Body of pancreas (tissue), 4 donors: ENCODE results near the gene AQP5. TPM values are rescaled to one million over a fixed set of nuclear protein-coding genes. Genes with fewer than 3 reads are reported as not detected.

Experiments
- ATAC-seq: fragments of 150-250 bp; one replicate; pipeline ENCODE4 v1.9.1; 2016
- DNase-seq, 4 donors: peaks; one replicate each; pipeline ENCODE4 v3.0.0-alpha.2; 2019
- H3K27ac ChIP-seq, 4 donors: fragments of 200-600 bp; sonication (generic); 1 replicate in 3 of 4; 2 replicates in 1 of 4; pipeline versions ENCODE4 v1.5.1 to v1.6.1; 2016 to 2019; ENCODE audit warnings: mild to moderate bottlenecking in 1 of 4, mixed read lengths in 1 of 4, moderate library complexity in 1 of 4
- H3K27me3 ChIP-seq, 2 donors: fragments of 200-600 bp; sonication (generic); one replicate each; pipeline ENCODE4 v1.6.0; 2016; ENCODE audit warnings: mild to moderate bottlenecking in 1 of 2
- H3K36me3 ChIP-seq, 2 donors: fragments of 200-600 bp; sonication (generic); replicated peaks in 1 of 2; 2 replicates each; pipeline ENCODE4 v1.5.1; 2016; ENCODE audit warnings: low read depth in 2 of 2; ENCODE audit not compliant: insufficient read depth in 1 of 2
- H3K4me1 ChIP-seq: fragments of 200-600 bp; sonication (generic); one replicate; pipeline ENCODE4 v1.6.0; 2016
- H3K4me3 ChIP-seq, 2 donors: fragments of 200-600 bp; sonication (generic); 1 replicate in 1 of 2; 2 replicates in 1 of 2; pipeline ENCODE4 v1.5.1; 2016 to 2019
- H3K9me3 ChIP-seq, 3 donors: fragments of 200-600 bp; sonication (generic); 1 replicate in 2 of 3; 2 replicates in 1 of 3; pipeline ENCODE4 v1.5.1; 2016
- CTCF ChIP-seq, 7 experiments: fragments of 450-650 bp in 4 of 7; fragments of 200-600 bp in 3 of 7; sonication (generic) in 3 of 7; IDR thresholded peaks; one replicate each; pipeline ENCODE4 v1.5.1; 2016 to 2019; ENCODE audit warnings: antibody characterized with exemption in 7 of 7
- POLR2A ChIP-seq, 3 donors: fragments of 450-650 bp; IDR thresholded peaks; one replicate each; pipeline ENCODE4 v1.6.1; 2016; ENCODE audit warnings: antibody characterized with exemption in 3 of 3, mild to moderate bottlenecking in 2 of 3
- WGBS, 2 donors: methylation state at CpG; one replicate each; pipeline ENCODE4 v1.1.5; 2017; 5-methylcytosine and 5-hydroxymethylcytosine counted together
- intact Hi-C: fragments of 100-400 bp; cut with DNase I; formaldehyde crosslinking; loops from one replicate; pipeline ENCODE4 v1.15.1; 2023
- total RNA-seq, 2 donors: library from RNA; depleted of rRNA; stranded (reverse); fragments of >200 nt; gene quantifications; one replicate each; pipeline ENCODE4 v1.1.0, GENCODE V29; 2016

Gene AQP5
- total RNA-seq, 2 donors from 2014 or later, result 1.3 to 2.1 TPM

GRCh38 chr12:49974677-49975317 is 13.1 kb downstream of the AQP5 start:
- DNase-seq, result no peak
- peaks cover 5% of the 10 kb centered on the region for H3K4me1 ChIP-seq
- WGBS, 2 donors, result 51 to 56% methylated on average over 6 to 8 of the region's 8 CpGs
- H3K9me3 ChIP-seq, result no peaks in the 10 kb centered on the region
- intact Hi-C loops, result loop anchor here (5.0 kb wide), 1 partner anchor 88 kb away; no protein-coding TSS in a partner anchor
- ATAC-seq, result no peak
- H3K27ac ChIP-seq, result no peak overlapping the region
- no peak overlapping the region for H3K4me3 ChIP-seq
- no peak for TF ChIP-seq CTCF (IDR thresholded peaks at IDR 0.05)
- TF ChIP-seq POLR2A (IDR thresholded peaks at IDR 0.05), result no peak
- no peaks in the 10 kb centered on the region for H3K36me3 ChIP-seq
- no peaks in the 10 kb centered on the region for H3K27me3 ChIP-seq

GRCh38 chr12:49975318-49975761 is 13.7 kb downstream of the AQP5 start:
- peaks cover 5% of the 10 kb centered on the region for H3K4me1 ChIP-seq
- intact Hi-C loops, result no loop called here
- no peaks in the 10 kb centered on the region for H3K27me3 ChIP-seq
- H3K4me3 ChIP-seq, result no peak overlapping the region
- no peak overlapping the region for H3K27ac ChIP-seq
- ATAC-seq, result no peak
- DNase-seq, result no peak
- 65 to 70% methylated on average over 12 to 17 of the region's 17 CpGs for WGBS, 2 donors
- H3K36me3 ChIP-seq, result no peaks in the 10 kb centered on the region
- H3K9me3 ChIP-seq, result no peaks in the 10 kb centered on the region
- TF ChIP-seq CTCF (IDR thresholded peaks at IDR 0.05) (no peak), POLR2A (IDR thresholded peaks at IDR 0.05) (no peak)

DNA sequence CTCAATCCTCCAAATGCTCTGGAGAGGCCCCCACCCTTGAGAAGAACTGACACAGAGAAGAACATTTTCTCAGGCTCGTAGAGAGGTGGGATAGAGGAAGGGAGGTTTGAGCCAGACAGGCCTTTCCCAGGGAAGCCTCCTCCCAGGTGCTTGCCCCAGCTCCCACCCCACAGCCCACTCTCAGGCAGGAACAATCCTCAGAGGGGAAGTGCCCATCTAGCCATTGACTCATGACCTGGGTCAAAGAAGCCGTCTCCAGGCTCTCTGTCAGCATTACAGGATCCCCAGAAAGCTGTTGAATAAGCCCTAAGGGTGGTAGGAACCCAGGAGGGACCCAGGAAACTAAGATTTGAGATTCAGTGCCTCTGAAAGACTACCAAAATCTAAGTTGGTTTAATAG is 14.9 kb downstream of the AQP5 start:
- TF ChIP-seq POLR2A (IDR thresholded peaks at IDR 0.05) (no peak), CTCF (IDR thresholded peaks at IDR 0.05) (no peak)
- WGBS, 2 donors, result 66 to 80% methylated on average over 2 of the region's 2 CpGs
- ATAC-seq, result no peak

DNA sequence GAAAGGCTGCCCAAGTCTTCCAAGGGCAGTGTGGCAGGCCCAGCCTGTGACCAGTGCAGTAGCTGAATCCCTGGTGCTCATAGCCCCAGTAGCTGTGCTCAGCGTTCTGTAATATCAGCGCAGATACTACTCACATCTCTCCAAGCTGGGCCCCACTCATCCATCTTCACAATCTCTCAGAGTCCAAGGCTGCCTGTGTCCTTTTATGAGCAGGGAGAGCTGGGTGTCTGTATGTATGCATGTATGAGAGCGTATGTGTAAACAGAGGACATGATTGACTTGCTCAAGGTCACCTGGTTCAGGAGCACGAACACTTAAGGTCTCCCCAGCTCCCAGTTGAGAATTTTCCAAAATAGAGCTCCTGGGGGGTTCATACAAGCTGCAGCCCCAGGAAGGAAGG is 16.5 kb downstream of the AQP5 start:
- Histone ChIP-seq H3K4me1 (peaks cover 5% of the 10 kb centered on the region), H3K27ac (no peak overlapping the region), H3K9me3 (no peaks in the 10 kb centered on the region), H3K27me3 (no peaks in the 10 kb centered on the region), H3K36me3 (no peaks in the 10 kb centered on the region), H3K4me3 (no peak overlapping the region)
- DNase-seq, result no peak
- intact Hi-C loops, result no loop called here
- 45 to 49% methylated on average over 4 of the region's 4 CpGs for WGBS, 2 donors
- no peak for TF ChIP-seq CTCF (IDR thresholded peaks at IDR 0.05)
- no peak for TF ChIP-seq POLR2A (IDR thresholded peaks at IDR 0.05)
- no peak for ATAC-seq

More for the DNA sequence above, 14.9 kb downstream of the AQP5 start:
- no peak for DNase-seq
- Histone ChIP-seq H3K9me3 (no peaks in the 10 kb centered on the region), H3K36me3 (no peaks in the 10 kb centered on the region), H3K27ac (no peak overlapping the region), H3K4me1 (peaks cover 5% of the 10 kb centered on the region), H3K27me3 (no peaks in the 10 kb centered on the region), H3K4me3 (no peak overlapping the region)
- intact Hi-C loops, result no loop called here

DNA sequence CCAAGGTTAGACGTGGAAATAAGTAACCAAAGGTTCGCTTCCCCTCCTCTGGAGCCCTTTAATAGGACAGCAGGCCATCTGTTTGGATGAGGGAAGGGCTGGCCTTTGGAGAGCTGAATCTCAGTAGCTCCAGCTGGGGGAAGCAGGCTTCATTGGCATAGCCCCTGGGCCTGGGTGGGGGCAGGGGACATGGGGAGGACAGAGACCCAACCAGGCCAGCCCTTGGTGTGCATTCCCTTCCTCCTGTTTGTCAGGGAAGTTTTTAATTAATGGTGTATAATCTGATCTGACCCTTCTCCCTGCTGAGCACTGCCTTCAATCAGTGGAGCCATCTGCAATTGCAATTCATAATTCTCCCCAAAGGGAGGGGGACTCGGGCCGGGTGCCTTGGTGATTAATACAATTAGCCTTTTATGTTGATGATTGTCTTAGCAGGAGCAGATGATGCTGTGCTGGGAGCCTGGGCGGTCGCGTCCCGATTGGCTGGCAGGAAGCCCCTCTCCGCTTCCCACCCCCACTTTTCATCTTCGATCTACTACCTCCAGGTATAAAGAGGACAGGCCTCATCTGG is 17.4 kb downstream of the AQP5 start:
- Histone ChIP-seq H3K36me3 (no peaks in the 10 kb centered on the region), H3K9me3 (no peaks in the 10 kb centered on the region), H3K4me3 (no peak overlapping the region), H3K4me1 (peaks cover 5% of the 10 kb centered on the region), H3K27me3 (no peaks in the 10 kb centered on the region), H3K27ac (no peak overlapping the region)
- no peak for DNase-seq
- intact Hi-C loops, result no loop called here
- TF ChIP-seq POLR2A (IDR thresholded peaks at IDR 0.05) (no peak), CTCF (IDR thresholded peaks at IDR 0.05) (no peak)
- no peak for ATAC-seq
- 76 to 83% methylated on average over 10 of the region's 10 CpGs for WGBS, 2 donors
